Endothelial cell of umbilical vein (primary cell): Measurements from ENCODE around the gene CHL1. TPM values are rescaled to one million over a fixed set of nuclear protein-coding genes. Genes with fewer than 3 reads are reported as not detected.

Source experiments
- BruUV-seq: library from RNA; stranded (reverse); fragments of 400-500 nt; replicated peaks from 2 replicates; lab custom pipeline; 2021; lab: Mats Ljungman, UMichigan
- CTCF ChIA-PET: fragments of 300-600, 350-600 bp; sonication (Branson Sonifier 250); formaldehyde crosslinking; loops from one replicate; lab custom pipeline; 2021; ENCODE audit warnings: antibody characterized with exemption, inconsistent platforms; lab: Charles Lee
- POLR2A ChIA-PET: fragments of 300-600, 350-600 bp; sonication (Branson Sonifier 250); formaldehyde crosslinking; loops from one replicate; lab custom pipeline; 2021; ENCODE audit warnings: antibody characterized with exemption, inconsistent platforms; lab: Charles Lee
- DNase-seq: peaks from one replicate; pipeline ENCODE4 v3.0.0-alpha.2; 2011; ENCODE audit warnings: low read depth, low spot score
- FAIRE-seq: peaks from 2 replicates; lab custom pipeline; 2011; peaks lifted over from hg19 to GRCh38; lab: Jason Lieb, UNC
- H2AFZ ChIP-seq: 2 replicates; pipeline ENCODE4 v1.6.0; 2012; ENCODE audit warnings: low read depth, low read length, control low read depth, inconsistent platforms
- H3K27ac ChIP-seq: 2 replicates; pipeline ENCODE4 v1.5.1; 2011; ENCODE audit warnings: low read depth, mild to moderate bottlenecking, control low read depth, low read length, moderate library complexity; ENCODE audit not compliant: insufficient read depth
- H3K27me3 ChIP-seq, 2 experiments: 2 replicates each; pipeline versions ENCODE4 v1.6.0 to v1.6.1; 2011; ENCODE audit warnings: low read length in 2 of 2, mixed read lengths in 1 of 2; ENCODE audit not compliant: control insufficient read depth in 2 of 2, insufficient read depth in 2 of 2
- H3K36me3 ChIP-seq, 2 experiments: 2 replicates in 1 of 2; 3 replicates in 1 of 2; pipeline ENCODE4 v1.5.1; 2011; ENCODE audit warnings: low read length in 2 of 2, mild to moderate bottlenecking in 1 of 2, moderate library complexity in 1 of 2; ENCODE audit not compliant: control insufficient read depth in 2 of 2, insufficient read depth in 2 of 2; ENCODE audit errors: extremely low read depth in 1 of 2
- H3K4me1 ChIP-seq: 3 replicates; pipeline ENCODE4 v1.5.1; 2011; ENCODE audit warnings: mild to moderate bottlenecking, low read length; ENCODE audit not compliant: control insufficient read depth, insufficient read depth; ENCODE audit errors: extremely low read depth
- H3K4me2 ChIP-seq: 2 replicates; pipeline ENCODE4 v1.6.1; 2011; ENCODE audit warnings: low read length, control low read depth, mixed read lengths; ENCODE audit not compliant: insufficient read depth
- H3K4me3 ChIP-seq, 3 experiments: fragments of 200-600 bp in 1 of 3; sonication (generic), shearing (Covaris generic) in 1 of 3; replicated peaks in 1 of 3; 2 replicates each; pipeline ENCODE4 v1.5.1; 2011 to 2016; ENCODE audit warnings: control low read depth in 3 of 3, low read length in 3 of 3, mild to moderate bottlenecking in 2 of 3, inconsistent platforms in 1 of 3, low read depth in 1 of 3, moderate library complexity in 1 of 3; ENCODE audit not compliant: insufficient read depth in 1 of 3
- H3K79me2 ChIP-seq: 2 replicates; pipeline ENCODE4 v1.6.0; 2012; ENCODE audit warnings: low read length, inconsistent platforms; ENCODE audit not compliant: control insufficient read depth, insufficient read depth
- H3K9ac ChIP-seq: replicated peaks from 2 replicates; pipeline ENCODE3; 2011; ENCODE audit warnings: low read length, control low read depth; ENCODE audit not compliant: insufficient read depth; ENCODE audit errors: extremely low read depth
- H3K9me1 ChIP-seq: replicated peaks from 3 replicates; pipeline ENCODE4 v1.6.0; 2011; ENCODE audit warnings: mild to moderate bottlenecking, low read length; ENCODE audit not compliant: control insufficient read depth, insufficient read depth; ENCODE audit errors: extremely low read depth
- H3K9me3 ChIP-seq: replicated peaks from 2 replicates; pipeline ENCODE4 v1.5.1; 2012; ENCODE audit warnings: low read length, inconsistent platforms; ENCODE audit not compliant: control insufficient read depth, insufficient read depth
- H4K20me1 ChIP-seq: replicated peaks from 2 replicates; pipeline ENCODE3; 2011; ENCODE audit warnings: mild to moderate bottlenecking, low read length; ENCODE audit not compliant: control insufficient read depth, insufficient read depth; ENCODE audit errors: extremely low read depth
- CTCF ChIP-seq, 2 donors: IDR thresholded peaks; 1 replicate in 1 of 2; 2 replicates in 1 of 2; pipeline ENCODE4 v1.5.1; 2011; ENCODE audit warnings: low read length in 2 of 2, mild to moderate bottlenecking in 2 of 2, moderate library complexity in 2 of 2, control low read depth in 1 of 2, inconsistent platforms in 1 of 2, low read depth in 1 of 2; ENCODE audit not compliant: insufficient read depth in 1 of 2; ENCODE audit errors: extremely low read depth in 1 of 2
- EZH2 ChIP-seq: IDR thresholded peaks from 2 replicates; pipeline ENCODE4 v1.6.1; 2012; ENCODE audit warnings: borderline replicate concordance, low read depth, mild to moderate bottlenecking, moderate library complexity, low read length, inconsistent platforms; ENCODE audit not compliant: severe bottlenecking
- FOS ChIP-seq: IDR thresholded peaks from 2 replicates; pipeline ENCODE4 v1.6.1; 2011; ENCODE audit warnings: mild to moderate bottlenecking, low read length, moderate library complexity, borderline replicate concordance; ENCODE audit not compliant: insufficient read depth
- GATA2 ChIP-seq: IDR thresholded peaks from 2 replicates; pipeline ENCODE4 v1.7.0; 2011; ENCODE audit warnings: low read depth, mild to moderate bottlenecking, moderate library complexity, mixed read lengths, low read length; ENCODE audit not compliant: insufficient read length, insufficient read depth
- JUN ChIP-seq: IDR thresholded peaks from 2 replicates; pipeline ENCODE4 v1.6.1; 2011; ENCODE audit warnings: borderline replicate concordance, low read depth; ENCODE audit not compliant: insufficient read length, insufficient read depth
- MAX ChIP-seq: IDR thresholded peaks from 2 replicates; pipeline ENCODE4 v1.6.1; 2011; ENCODE audit not compliant: insufficient read depth, insufficient read length
- MYC ChIP-seq: IDR thresholded peaks from one replicate; pipeline ENCODE4 v1.6.1; 2011; ENCODE audit warnings: mild to moderate bottlenecking, low read depth, low read length
- POLR2A ChIP-seq: IDR thresholded peaks from 2 replicates; pipeline ENCODE4 v1.6.1; 2012; ENCODE audit warnings: low read depth, mild to moderate bottlenecking, control low read depth, low read length
- POLR2AphosphoS5 ChIP-seq: IDR thresholded peaks from 2 replicates; pipeline ENCODE4 v1.6.1; 2012; ENCODE audit warnings: low read depth, mild to moderate bottlenecking, control low read depth, low read length, moderate library complexity; ENCODE audit not compliant: insufficient read depth
- dilution Hi-C: fragments of 300-500 bp; cut with MboI; formaldehyde crosslinking; loops from one replicate; pipeline ENCODE4 v1.15.0; 2019; ENCODE audit warnings: low sequenced_read_pairs; ENCODE audit not compliant: extremely low pct_ligation_motif_present
- intact Hi-C: fragments of 100-400 bp; cut with micrococcal nuclease; formaldehyde crosslinking; loops from one replicate; pipeline ENCODE4 v1.10.0; 2022
- polyA plus RNA-seq, 4 experiments: library from polyadenylated mRNA; depleted of rRNA in 3 of 4; stranded (reverse) in 3 of 4; unstranded in 1 of 4; fragments of >200 nt; gene quantifications; 2 replicates each; pipeline versions ENCODE4 v1.2.1 to v1.2.3, GENCODE V29; 2011 to 2012; ENCODE audit warnings: missing spikeins in 1 of 4
- total RNA-seq: library from RNA; stranded (reverse); gene quantifications from 2 replicates; pipeline ENCODE4 v1.2.3, GENCODE V29; 2021

The CHL1 gene
- total and polyA plus RNA-seq, 2 donors (not counting 3 experiments of a cell fraction or from before 2014, with no cell fraction given), result not detected

GRCh38 chr3:346186-346585 is 149.6 kb downstream of the CHL1 start:
- DNase-seq (no peak), FAIRE-seq (no peak)
- intact Hi-C loops (no loop called here), dilution Hi-C loops (no loop called here)
- ChIA-PET POLR2A (no interaction called here), CTCF (no interaction called here)
- no TSS peak for BruUV-seq
- Histone ChIP-seq H3K27ac (no peak overlapping the region), H2AFZ (no peak overlapping the region), H4K20me1 (no peaks in the 10 kb centered on the region), H3K4me3 (no peak overlapping the region), H3K9ac (no peak overlapping the region), H3K4me2 (no peak overlapping the region), H3K9me1 (no peaks in the 10 kb centered on the region), H3K27me3 (no peaks in the 10 kb centered on the region), H3K36me3 (no peaks in the 10 kb centered on the region), H3K9me3 (no peaks in the 10 kb centered on the region), H3K79me2 (no peaks in the 10 kb centered on the region), H3K4me1 (no peaks in the 10 kb centered on the region)
- no peak for TF ChIP-seq POLR2A
- no peak for TF ChIP-seq GATA2
- TF ChIP-seq EZH2, result no peak
- TF ChIP-seq POLR2AphosphoS5, result no peak
- TF ChIP-seq FOS, result no peak
- TF ChIP-seq MAX, result no peak
- TF ChIP-seq CTCF (IDR thresholded peaks at IDR 0.05; ENCODE audit: extremely low read depth in 1 of 2, insufficient read depth in 1 of 2, low read depth in 1 of 2, low read length in 2 of 2), result no peak
- no peak for TF ChIP-seq MYC
- TF ChIP-seq JUN, result no peak
